ENCODE data around the gene ENOX1. TPM values are rescaled to one million over a fixed set of nuclear protein-coding genes. Genes with fewer than 3 reads are reported as not detected.

Gene ENOX1
- total and polyA plus RNA-seq, 2 of the 8 experiments (the other 6 are each of a cell fraction or from before 2014, with no cell fraction given): 0.23 to 0.37 TPM

- no peak for TF ChIP-seq CTCF (IDR thresholded peaks at IDR 0.05; ENCODE audit: control extremely low read depth in 1 of 3, insufficient read depth in 1 of 3, low read depth in 1 of 3, low read length in 3 of 3)
- TF ChIP-seq ATF3 (IDR thresholded peaks at IDR 0.05; ENCODE audit: insufficient read depth, low read depth, low read length): no peak
Measured at GRCh38 chr13:43180036-43180660, 606.6 kb downstream of the ENOX1 start (continued).

Measured in H1 (cell line).